GM13977 (cell line): Measurements from ENCODE around the gene LIMA1.
"Not testable (repeated sequence)": the region's sequence is repeated elsewhere in the genome, so short reads cannot be mapped to it uniquely, and the experiment has no call there.

ENCODE experiments used
- DNase-seq: peaks from one replicate; pipeline ENCODE4 v3.0.0; 2012; ENCODE audit warnings: low spot score
- in situ Hi-C: fragments of 300-500 bp; cut with MboI; formaldehyde crosslinking; loops from one replicate; pipeline ENCODE4 v1.12.0; 2022; ENCODE audit warnings: low sequenced_read_pairs, low pct_unique_long_range_greater_than_20kb, mixed read lengths, inconsistent platforms; ENCODE audit not compliant: unreplicated experiment
- TF ChIP-seq, protein P1 (sequence below): IDR thresholded peaks from 2 replicates; pipeline ENCODE4 v1.5.1; 2012; ENCODE audit warnings: mild to moderate bottlenecking, control low read depth; ENCODE audit not compliant: insufficient read depth; ENCODE audit errors: extremely low read depth, missing control alignments

LIMA1 gene

DNA sequence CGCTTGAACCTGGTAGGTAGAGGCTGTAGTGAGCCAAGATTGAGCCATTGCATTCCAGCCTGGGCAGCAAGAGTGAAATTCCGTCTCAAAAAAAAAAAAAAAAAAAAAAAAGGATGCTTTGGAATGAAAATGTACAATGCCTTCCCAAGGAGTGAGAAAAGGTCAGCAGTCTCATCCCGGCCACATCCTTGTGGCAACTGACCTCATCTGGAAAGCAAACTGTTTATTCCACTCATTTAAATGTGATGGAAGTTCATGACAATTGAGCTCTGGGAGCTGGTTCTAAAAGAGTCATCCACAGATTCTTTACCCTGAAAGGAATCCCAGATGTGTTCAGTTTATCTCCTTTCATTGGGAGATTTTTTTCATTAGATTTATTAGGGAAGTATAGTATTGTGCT, 19.4 kb upstream of the LIMA1 start:
- TF ChIP-seq, protein P1, sequence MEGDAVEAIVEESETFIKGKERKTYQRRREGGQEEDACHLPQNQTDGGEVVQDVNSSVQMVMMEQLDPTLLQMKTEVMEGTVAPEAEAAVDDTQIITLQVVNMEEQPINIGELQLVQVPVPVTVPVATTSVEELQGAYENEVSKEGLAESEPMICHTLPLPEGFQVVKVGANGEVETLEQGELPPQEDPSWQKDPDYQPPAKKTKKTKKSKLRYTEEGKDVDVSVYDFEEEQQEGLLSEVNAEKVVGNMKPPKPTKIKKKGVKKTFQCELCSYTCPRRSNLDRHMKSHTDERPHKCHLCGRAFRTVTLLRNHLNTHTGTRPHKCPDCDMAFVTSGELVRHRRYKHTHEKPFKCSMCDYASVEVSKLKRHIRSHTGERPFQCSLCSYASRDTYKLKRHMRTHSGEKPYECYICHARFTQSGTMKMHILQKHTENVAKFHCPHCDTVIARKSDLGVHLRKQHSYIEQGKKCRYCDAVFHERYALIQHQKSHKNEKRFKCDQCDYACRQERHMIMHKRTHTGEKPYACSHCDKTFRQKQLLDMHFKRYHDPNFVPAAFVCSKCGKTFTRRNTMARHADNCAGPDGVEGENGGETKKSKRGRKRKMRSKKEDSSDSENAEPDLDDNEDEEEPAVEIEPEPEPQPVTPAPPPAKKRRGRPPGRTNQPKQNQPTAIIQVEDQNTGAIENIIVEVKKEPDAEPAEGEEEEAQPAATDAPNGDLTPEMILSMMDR = no peak
- no peak for DNase-seq
- in situ Hi-C loops = no loop called here

- DNase-seq = no peak
- TF ChIP-seq, protein P1 = no peak
- in situ Hi-C loops = no loop called here
Measured at GRCh38 chr12:50297996-50298395, 14.7 kb upstream of the LIMA1 start.

DNA sequence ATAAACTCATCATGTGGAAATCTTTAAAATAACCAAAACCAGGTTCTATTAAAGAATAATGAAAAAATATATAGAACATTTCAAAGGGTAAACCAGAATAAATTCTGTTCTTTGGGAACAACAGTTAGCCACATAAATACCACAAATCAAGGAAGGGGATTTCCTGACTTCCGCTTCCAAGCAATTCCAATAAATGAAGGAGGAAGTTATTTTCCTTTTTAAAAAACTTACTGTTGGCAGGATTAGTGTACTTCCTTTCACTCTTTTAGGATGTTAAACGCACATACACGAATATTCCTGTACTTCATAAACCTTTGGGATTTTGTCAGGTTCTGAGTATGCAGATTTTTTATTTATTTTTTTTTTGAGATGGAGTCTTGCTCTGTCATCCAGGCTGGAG, 13.7 kb upstream of the LIMA1 start:
- TF ChIP-seq, protein P1 = no peak
- DNase-seq = no peak
- in situ Hi-C loops = no loop called here

DNA sequence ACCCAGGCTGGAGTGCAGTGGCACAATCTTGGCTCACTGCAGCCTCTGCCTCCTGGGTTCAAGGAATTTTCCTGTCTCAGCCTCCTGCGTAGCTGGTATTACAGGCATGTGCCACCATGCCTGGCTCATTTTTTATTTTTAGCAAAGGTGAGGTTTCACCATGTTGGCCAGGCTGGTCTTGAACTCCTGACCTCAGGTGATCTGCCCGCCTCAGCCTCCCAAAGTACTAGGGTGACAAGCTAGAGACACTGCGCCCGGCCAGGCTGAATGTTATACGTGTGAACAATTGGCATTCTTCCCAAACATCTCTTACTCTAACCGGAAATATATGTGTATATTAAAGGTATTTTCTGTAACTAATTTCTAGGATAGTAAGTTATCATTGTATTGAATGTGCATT, 13.2 kb upstream of the LIMA1 start:
- no peak for DNase-seq
- TF ChIP-seq, protein P1 = no peak
- in situ Hi-C loops = no loop called here

DNA sequence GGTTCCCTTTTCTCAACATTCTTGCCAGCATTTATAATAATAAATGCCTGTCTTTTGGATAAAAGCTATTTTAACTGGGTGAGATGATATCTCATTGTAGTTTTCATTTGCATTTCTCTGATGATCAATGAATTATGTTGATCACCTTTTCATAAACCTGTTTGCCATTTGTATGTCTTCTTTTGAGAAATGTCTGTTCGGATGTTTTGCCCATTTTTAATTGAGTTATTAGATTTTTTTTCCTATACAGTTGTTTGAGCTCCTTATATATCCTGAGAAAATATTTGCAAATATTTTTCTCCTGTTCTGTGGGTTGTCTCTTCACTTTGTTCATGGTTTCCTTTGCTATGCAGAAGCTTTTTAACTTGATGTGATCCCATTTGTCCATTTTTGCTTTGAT, 8.1 kb upstream of the LIMA1 start:
- TF ChIP-seq, protein P1 = no peak
- DNase-seq = no peak
- in situ Hi-C loops = no loop called here

DNA sequence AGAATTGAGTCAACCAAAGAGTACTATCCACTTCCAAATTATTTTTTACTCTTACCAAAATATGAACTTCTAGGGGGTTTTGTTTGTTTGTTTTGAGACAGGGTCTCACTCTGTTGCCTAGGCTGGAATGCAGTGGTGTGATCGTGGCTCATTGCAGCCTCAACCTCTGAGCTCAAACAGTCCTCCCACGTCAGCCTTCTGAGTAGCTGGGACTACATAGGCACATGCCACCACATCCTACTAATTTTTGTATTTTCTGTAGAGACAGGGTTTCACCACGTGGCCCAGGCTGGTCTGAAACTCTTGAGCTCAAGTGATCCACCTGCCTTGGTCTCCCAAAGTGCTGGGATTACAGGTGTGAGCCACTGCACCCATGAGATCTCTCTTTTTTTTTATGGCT, 7.4 kb upstream of the LIMA1 start:
- in situ Hi-C loops = not testable (repeated sequence)

GRCh38 chr12:50287271-50287670, 4.0 kb upstream of the LIMA1 start:
- in situ Hi-C loops = no loop called here
- no peak for DNase-seq
- TF ChIP-seq, protein P1 = no peak

More for the DNA sequence above, 7.4 kb upstream of the LIMA1 start:
- DNase-seq = not testable (repeated sequence)
